Measurements from ENCODE around the gene CLASP2.

DNA sequence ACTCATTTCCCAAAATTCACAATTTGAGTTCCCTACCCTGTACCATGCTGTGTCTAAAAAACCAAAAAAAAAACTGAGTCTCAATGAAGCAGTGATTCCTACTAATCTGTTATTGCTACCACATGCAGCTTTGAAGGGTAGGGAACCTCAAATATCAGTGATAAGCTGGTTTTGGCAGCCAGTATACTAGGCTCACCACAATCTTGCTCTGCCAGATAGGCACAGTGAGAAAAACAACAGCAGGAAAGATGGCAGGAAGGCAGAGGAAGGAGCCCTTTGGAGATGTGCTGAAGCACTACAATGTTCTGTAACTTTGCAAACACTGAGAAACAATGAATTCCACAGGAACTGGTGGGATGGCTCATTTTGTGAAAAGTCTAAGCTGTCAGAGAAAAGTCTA lies 180.9 kb downstream of the CLASP2 start:
- TF ChIP-seq EZH2phosphoT487 (IDR thresholded peaks at IDR 0.05; ENCODE audit: insufficient read depth, low read depth) (no peak), EZH2 (IDR thresholded peaks at IDR 0.05; ENCODE audit: insufficient read depth, poor library complexity, severe bottlenecking) (no peak)

Measured in GM23248 (cell line).